ENCODE data around the gene CHAD.

Gene CHAD, protein sequence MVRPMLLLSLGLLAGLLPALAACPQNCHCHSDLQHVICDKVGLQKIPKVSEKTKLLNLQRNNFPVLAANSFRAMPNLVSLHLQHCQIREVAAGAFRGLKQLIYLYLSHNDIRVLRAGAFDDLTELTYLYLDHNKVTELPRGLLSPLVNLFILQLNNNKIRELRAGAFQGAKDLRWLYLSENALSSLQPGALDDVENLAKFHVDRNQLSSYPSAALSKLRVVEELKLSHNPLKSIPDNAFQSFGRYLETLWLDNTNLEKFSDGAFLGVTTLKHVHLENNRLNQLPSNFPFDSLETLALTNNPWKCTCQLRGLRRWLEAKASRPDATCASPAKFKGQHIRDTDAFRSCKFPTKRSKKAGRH

DNA sequence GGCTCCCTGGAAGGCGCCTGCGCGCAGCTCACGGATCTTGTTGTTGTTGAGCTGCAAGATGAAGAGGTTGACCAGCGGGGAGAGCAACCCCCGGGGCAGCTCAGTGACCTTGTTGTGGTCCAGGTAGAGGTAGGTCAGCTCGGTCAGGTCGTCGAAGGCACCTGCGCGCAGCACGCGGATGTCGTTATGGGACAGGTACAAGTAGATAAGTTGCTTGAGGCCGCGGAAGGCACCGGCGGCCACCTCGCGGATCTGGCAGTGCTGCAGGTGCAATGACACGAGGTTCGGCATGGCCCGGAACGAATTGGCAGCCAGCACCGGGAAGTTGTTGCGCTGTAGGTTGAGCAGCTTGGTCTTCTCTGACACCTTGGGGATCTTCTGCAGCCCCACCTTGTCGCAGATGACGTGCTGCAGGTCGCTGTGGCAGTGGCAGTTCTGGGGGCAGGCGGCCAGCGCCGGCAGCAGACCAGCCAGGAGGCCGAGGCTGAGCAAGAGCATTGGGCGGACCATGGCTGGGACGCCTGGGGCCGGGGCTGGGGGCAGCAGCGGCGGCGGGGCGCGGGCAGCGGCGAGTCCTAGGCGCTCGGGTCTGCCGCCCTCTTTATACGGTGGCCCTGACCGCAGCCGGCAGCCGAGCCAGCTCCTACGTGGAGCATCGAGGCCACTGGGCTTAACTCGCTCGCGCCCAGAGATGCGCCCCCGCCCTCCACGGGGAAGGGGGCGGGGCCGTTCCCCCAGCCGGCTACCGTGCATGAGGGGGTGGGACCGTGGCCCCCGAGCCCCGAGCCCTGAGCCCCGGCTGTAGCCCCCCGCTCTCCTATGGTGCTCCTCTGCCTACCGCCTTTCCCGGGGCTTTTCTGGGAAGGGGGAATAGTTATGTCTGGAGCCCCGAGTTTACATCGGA is at the start of gene CHAD:
TSS of gene CHAD (minus strand) at position 577 of the 904 bp plus-strand sequence. CDS start at position 510, 67 bp downstream.
- DNase-seq = peak in 11 of 42 donors; percentile 30 to 63 (median 42)

DNA sequence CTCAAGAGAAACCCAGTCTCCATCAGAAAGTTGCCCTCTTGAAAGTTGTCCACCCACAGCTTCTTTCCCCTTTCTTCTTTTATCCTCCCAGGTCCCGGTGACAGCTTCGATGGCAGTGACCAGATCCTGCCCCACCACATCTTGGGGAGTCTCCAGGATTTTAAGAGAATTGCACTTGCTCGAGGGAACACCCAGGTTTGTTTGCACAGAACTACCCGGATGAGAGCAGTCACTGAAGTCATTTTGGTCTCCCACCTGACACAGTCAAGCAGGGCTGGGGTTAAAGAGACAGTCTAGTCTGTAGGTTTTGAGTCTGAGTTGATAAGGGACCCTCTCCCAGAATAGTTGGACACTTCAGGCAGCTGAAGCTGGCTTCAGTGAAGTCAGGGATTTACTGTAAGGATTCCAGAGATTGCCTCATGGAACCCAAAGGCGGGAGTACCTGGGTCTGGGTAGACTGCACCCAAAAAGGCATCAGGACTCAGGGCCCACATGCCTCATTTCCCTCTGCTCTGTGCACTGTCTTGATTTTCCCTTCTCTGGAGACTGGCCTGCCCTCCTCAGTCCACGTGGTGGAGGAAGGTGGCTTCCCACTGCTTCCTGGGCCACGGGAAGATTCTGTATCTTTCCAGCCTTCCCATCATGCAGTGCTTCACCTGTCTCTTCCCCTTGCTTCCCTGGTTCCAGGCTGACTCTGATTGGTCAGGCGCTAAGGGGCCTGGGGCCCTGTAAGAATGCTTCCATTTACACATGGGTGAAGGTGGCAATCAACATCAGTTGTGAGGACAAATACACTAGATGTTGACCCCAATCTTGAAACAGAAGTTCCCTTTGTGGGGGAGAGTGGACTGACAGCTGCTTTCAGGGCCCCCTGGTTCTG is 49.1 kb upstream of the CHAD start:
- intact Hi-C loops (cut with DNase I) = no loop called here
- no peak for DNase-seq

More for the DNA sequence above, at the start of gene CHAD:
- intact Hi-C loops (cut with DNase I) = no loop called here

DNA sequence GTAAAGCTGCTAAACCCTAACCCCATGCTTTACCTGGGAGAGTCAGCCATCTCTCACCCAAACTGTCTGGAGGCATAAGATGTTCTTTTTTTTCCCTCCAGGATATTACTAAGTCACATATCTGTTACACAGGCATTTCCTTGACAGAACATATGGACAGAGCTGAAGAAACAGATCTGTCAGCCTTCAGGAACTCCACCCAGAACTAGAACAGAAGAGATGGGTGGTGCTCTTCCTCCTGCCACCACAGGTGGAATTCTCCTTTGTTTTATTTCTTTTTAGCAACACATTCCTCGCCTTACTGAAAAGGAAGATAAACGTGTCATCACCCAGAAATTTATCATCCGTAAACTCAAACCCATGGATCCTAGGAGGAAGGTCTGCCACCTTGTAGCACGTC is 48.3 kb upstream of the CHAD start:
- intact Hi-C loops (cut with DNase I) = no loop called here
- no peak for DNase-seq

DNA sequence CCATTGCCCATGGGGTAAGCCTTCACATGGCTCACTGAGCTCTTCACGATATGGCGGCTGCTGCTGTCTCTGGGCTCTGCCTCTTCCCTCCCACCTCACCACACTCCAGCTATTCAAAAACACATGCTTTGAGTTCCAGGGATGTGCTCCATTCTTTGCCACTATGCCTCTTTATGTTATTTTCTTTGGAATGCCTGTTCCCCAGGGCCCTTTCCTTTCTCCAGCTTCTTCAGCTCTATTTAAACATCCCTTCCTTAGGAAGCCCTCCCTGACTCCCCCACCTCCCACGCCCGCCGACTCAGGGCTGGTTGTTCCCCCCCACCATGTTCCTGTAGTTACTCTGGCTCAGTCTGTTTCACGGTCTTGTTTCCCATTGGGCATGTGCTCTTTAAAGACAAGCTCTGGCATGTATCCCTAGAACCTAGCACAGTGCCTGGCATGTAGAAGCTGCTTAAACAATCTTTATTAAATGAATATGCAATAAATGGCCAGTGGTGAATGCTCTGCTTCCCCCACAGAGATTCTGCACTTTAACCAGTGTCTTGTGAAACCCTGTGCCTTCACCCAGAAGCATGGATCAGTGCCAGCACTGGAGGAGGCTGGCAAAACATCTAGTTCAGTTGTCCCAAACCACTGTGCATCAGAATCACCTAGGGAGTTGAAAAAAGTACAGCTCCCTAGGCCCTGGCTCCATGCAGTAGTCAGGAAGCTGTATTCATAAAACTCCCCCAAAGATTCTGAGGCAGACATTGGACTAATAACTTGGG is 46.4 kb upstream of the CHAD start:
- no peak for DNase-seq
- intact Hi-C loops (cut with DNase I) = no loop called here

DNA sequence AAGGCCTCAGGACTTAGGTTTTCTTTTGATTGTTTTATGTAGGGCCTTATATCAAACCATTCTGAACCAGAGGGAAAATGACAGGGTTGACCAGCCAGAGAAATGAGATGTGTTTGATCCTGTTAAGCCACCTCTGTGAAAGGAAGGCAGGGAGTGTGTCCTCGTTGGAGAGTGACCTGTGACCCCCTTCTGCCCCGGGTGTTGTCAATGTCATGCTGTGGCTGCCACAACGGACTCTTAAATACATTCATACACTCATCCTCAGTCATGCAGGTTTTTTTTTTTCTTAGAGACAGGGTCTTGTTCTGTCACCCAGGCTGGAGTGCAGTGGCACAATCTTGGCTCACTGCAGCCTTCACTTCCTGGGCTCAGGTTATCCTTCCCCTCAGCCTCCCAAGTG is 45.7 kb upstream of the CHAD start:
- intact Hi-C loops (cut with DNase I) = no loop called here
- DNase-seq = no peak

DNA sequence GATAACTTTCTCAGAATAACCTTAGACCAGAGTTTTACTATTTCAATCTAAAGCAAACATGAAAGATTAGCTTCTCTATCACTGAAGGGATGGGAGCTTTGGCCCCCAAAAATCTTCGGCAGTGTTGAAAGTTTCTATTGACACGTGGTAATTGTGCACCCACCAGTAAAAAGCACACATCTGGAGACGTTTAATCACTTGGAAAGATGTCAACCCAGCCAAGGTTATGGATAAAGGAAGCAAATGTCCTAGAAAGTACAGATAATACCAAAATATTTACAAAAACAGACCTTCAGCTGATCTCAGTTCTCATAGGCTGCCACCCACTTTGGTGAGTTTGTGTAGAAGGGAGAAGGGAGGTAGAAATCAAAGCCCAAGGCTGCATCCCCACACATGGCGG is 44.8 kb upstream of the CHAD start:
- no peak for DNase-seq
- intact Hi-C loops (cut with DNase I) = no loop called here

DNA sequence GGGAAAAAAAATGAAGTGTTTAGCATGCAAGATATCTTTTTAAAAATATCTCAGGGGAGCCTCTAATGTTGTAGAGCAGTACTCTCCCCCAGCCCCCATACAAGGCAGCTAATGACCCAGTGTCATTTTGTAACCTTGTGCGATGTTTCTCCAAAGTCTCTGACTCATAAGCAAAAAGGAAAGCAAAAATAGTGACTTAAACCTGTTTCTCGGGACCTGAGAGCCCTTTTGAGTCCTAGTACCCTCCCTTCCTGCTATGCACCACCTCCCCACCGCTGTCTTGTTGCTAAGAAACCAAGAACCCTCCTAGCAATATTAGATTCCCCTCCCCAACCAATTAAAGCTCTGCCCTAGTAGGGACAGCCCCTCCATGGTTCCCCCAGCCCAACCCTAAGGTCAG is 42.4 kb upstream of the CHAD start:
- DNase-seq = no peak
- intact Hi-C loops (cut with DNase I) = no loop called here

DNA sequence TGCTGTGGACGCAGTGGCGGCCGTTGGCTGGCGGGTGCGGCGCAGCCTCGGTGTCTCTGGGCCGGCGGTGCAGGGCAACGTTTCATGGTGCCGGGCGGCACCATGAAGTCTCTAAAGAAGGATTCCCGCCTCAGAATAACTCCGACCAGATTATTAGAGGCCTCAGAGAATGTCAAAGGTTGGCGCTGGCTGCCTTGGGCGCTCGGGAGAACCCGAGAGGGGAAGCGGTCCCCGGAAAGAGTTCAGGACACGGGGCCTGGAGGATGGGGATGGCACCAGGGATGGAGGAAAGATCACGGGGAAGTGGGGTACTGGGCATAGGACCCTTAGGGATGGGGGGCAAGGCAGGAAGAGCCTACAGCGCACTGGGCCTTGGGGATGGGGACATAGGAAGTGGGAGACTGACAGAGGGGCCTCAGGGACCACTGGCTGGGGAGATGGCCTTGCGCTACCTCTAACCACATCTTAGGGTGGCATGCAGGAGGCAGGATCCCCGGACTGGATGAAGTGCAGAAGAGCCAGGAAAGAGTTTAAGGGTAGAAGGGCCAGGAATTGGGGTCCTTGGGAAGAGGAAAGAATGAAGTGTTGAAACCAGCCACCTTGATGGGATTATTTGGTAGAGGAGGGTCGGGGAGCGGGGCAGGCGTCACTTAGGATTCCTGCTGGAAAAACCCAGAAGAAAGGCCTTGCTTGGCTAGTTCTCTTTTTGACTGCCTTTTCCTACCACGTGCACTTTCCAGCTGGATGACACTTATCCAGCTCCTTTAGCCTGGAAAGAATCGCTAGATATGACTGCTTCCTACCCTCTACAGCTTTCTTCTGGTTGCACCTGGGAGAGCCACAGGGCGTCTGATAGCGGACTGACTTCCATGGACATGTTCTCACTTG is 40.1 kb upstream of the CHAD start:
- intact Hi-C loops (cut with DNase I) = no loop called here
- peak in 3 of 42 donors; percentile 3 to 38 (median 13) for DNase-seq

DNA sequence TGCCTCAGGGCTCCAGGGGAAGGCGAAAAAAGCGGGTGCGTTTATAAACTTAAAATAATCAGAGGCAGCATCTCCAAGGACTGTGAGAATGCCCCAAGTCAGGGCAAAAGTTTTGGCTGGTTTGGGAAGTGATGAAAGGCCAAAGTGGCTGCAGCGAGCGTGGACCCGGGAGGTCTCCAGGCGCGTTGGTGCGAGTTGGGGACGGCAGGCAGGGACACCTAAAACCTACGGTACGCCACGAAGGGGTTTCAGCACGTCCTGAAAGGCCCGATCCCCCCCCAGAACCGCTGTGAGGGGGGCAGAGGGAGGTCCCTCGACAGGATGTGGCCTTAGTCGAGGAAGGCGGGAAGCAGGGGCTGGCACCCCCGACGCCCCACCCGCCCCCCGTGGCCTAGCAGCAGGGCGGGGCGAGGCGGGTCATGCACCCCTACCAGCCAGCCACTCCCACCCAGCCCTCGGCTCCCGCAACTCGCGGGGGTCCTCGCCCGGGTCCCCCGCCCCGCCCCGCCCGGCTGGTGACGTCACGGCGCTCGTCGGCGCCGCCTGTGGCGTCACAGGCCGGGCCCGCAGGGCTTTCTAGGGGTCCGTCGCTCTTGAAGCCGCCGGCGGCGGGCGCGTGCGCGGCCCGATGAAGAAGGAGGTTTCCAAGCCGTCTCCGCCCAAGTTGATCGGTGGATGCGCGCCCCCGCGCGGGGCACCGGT is 39.3 kb upstream of the CHAD start, which contains the start of gene MYCBPAP:
TSS of gene MYCBPAP (plus strand) at position 569 of the 702 bp plus-strand sequence. CDS start 236 bp downstream, outside the sequence.
- DNase-seq = peak; percentile 61 to 92 (median 84)
- intact Hi-C loops (cut with DNase I) = no loop called here

DNA sequence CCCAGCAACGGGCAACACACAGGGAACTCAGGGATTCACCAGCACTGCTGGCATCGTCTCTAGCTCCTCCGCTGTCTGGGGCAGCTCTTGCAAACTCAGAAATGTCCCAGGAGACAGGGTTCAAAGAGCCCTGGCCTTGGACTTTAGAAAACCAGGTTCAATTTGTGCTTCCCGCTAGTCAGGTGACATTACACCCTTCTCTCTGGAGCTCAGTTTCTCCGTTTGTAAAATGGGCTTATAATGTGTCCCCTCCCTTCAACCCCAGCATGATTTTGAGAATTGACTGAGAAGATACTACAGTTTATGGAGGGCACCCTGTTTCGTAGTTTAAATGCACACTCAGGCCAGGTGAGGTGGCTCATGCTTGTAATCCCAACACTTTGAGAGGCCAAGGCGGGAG is 37.6 kb upstream of the CHAD start:
- no peak for DNase-seq
- intact Hi-C loops (cut with DNase I) = no loop called here

DNA sequence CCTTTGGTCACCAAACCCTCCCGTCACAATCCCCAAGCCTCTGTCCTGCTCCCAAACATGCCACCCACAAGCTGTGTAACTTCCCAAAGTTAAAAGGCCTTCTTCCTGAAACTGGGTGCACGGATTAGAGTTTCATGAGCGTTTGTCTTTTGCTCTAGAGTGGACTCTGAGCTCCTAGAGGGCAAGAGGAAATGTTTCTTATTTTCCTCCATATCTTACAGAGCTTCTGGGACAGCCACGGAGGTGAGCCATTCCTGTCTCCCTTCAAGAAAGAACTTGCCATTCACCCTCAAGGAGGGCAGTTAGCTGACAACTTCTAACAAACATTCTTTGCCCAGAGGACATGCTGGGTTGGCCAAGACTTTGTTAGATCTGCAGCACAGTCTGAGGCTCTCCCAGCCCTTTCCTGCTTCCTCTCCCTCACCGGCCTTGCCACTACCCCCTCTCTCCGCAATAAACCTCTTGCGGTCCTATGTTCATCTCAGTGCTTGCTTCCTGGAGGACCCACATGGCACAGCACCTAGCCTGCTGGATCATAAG is 37.0 kb upstream of the CHAD start:
- intact Hi-C loops (cut with DNase I) = no loop called here
- DNase-seq = no peak

DNA sequence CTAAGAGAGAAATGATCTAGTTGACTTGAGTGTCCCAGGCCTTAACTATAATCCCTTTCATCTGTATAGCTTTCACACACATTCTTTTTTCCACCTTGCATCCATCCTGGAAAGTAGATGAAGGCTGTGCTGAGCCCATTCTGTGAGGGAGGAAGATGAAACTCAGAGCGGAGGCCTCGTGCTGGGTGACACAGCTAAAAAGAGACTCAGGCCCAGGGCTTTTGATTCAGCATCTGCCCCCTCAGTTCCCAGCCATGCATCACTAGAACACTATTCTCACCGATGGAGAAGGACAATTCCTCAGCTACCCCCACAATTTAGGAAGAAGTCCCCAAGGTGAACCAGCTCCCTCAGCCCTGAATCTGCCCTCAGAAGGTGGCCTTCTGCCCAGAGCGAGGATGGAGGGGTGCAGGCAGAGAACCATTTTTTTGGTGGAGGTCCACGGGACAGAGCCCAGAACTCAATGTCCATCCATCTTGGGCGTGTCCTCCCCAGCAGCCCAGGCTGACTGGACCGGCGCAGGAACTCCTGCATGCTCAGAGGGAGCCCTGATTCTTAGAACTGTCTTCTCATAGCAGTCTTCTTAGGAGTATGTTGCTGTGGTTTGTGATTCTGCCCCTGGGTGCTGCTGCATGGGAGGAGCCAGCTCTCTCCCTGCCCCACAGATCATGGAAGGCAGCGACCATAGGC is 33.8 kb upstream of the CHAD start:
- intact Hi-C loops (cut with DNase I) = no loop called here

DNA sequence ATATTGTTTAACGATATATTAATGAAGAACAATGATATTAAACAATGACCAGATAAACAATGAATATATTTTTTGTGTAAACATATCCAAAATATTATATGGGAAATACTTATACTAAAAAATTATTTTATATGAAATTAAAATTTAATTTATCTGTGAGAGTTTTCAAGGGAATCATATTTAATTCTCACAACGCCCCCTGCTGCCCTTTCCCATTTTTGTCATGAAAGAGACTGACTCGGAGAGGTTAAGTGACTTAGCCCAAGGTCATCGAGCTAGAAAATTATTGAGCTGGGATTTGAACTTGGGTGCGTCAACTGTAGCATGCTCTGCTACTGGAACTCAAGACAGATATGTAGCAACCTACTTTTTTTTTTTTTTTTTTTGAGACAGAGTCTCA is 32.4 kb upstream of the CHAD start:
- intact Hi-C loops (cut with DNase I) = no loop called here
- DNase-seq = peak in 8 of 42 donors; percentile 9 to 66 (median 26)

More for the DNA sequence above, 33.8 kb upstream of the CHAD start:
- DNase-seq = no peak

DNA sequence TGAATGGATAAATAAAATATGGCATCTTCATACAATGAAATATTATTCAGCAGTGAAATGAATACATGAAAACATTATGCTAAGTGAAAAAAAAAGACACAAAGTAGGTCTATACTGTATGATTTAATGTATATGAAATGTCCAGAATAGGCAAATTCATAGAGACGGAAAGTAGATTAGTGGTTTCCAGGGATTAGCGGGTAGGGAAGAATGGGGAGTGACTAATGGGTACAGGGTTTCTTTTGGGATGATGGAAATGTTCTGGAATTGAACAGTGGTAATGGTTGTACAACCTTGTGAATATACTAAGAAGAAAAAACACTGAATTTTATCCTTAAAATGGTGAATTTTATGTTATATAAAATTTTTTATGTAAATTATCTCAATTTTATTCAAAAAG is 31.0 kb upstream of the CHAD start:
- no peak for DNase-seq
- intact Hi-C loops (cut with DNase I) = no loop called here

DNA sequence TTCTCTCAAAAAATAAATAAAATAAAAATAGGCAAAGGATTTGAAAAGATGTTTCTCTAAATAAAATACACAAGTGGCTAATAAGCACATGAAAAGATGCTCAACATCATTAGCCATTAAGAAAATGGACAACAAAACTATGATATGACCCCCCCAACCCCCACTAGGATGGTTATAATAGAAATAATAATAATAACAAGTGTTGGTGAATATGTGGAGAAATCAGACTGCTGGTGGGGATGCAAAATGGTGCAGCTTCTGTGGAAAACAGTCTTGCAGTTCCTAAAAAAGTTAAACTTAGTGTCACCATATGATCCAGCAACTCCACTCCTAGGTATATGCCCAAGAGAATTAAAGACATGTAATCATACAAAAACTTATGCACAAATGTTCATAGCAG is 30.6 kb upstream of the CHAD start:
- no peak for DNase-seq
- intact Hi-C loops (cut with DNase I) = no loop called here
